HFF-Myc (cell line): ENCODE measurements around the gene DMAC1.

Experiments
- DNase-seq: peaks from one replicate; pipeline ENCODE4 v3.0.0-alpha.2; 2011; ENCODE audit warnings: low read depth; ENCODE audit errors: extremely low read depth
- H3K4me3 ChIP-seq: replicated peaks from 2 replicates; pipeline ENCODE4 v1.5.1; 2011; ENCODE audit warnings: low read depth, mild to moderate bottlenecking, control low read depth, low read length
- TF ChIP-seq, protein P1 (sequence below): IDR thresholded peaks from 2 replicates; pipeline ENCODE4 v1.5.1; 2012; ENCODE audit warnings: mild to moderate bottlenecking, low read depth, low read length, control low read depth; ENCODE audit errors: missing control alignments

DMAC1 gene, protein sequence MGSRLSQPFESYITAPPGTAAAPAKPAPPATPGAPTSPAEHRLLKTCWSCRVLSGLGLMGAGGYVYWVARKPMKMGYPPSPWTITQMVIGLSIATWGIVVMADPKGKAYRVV

DNA sequence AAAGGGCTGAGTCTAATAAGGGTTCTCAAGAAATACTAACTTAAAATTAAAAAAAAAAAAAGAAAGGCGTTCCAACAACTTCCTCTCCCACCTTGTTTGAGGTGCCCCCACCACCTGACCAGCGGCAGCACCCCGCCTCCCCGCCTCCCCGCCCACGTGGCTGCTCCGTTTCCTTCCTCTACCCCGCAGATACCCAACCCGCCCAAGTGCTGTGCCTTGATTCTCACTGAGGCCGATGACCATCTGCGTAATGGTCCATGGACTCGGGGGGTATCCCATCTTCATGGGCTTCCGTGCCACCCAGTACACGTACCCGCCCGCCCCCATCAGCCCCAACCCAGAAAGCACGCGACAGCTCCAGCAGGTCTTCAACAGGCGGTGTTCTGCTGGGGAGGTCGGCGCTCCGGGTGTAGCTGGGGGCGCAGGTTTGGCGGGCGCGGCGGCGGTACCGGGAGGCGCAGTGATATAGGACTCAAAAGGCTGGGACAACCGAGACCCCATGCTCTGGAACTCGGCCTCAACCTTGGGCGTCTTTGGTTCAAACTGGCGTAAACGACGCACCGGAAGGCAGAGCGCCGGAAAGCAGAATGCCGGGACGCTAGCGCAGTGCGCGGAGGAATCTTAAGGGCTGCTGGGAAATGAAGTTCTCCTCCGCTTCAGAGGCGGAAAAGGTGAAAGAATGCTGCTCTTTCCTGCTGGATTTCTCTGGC lies at the start of gene DMAC1:
Gene DMAC1, minus strand, starts transcription at position 545 of the 710 bp plus-strand sequence. Its CDS starts 44 bp downstream, at position 501.
- TF ChIP-seq, protein P1, sequence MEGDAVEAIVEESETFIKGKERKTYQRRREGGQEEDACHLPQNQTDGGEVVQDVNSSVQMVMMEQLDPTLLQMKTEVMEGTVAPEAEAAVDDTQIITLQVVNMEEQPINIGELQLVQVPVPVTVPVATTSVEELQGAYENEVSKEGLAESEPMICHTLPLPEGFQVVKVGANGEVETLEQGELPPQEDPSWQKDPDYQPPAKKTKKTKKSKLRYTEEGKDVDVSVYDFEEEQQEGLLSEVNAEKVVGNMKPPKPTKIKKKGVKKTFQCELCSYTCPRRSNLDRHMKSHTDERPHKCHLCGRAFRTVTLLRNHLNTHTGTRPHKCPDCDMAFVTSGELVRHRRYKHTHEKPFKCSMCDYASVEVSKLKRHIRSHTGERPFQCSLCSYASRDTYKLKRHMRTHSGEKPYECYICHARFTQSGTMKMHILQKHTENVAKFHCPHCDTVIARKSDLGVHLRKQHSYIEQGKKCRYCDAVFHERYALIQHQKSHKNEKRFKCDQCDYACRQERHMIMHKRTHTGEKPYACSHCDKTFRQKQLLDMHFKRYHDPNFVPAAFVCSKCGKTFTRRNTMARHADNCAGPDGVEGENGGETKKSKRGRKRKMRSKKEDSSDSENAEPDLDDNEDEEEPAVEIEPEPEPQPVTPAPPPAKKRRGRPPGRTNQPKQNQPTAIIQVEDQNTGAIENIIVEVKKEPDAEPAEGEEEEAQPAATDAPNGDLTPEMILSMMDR = no peak
- peak within 1 kb of the TSS; percentile 67 for H3K4me3 ChIP-seq
- peak; percentile 67 for DNase-seq

GRCh38 chr9:7849362-7849761 lies 49.8 kb upstream of the DMAC1 start:
- H3K4me3 ChIP-seq = no peak overlapping the region
- DNase-seq = no peak
- TF ChIP-seq, protein P1 = no peak

DNA sequence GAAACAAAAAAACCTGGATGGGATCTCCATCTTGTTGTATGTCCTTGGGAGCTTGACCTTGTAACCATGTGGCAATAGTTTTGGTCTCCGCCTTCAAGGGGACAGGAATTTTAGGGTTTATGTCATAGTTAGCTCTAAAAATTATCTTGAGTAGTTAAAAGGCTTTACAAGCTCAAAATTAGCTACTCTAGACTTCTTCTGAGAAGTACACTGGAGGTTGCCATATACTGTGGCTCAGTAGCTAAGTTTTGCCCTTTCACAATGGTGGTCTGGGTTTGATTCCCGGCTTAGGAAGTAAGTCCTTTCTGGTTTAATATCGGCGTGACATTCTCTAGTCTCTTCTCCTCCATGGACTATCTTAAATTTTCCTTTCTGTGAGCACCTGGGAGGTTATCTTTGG lies 48.9 kb upstream of the DMAC1 start:
- TF ChIP-seq, protein P1 = no peak
- no peak overlapping the region for H3K4me3 ChIP-seq
- DNase-seq = no peak

DNA sequence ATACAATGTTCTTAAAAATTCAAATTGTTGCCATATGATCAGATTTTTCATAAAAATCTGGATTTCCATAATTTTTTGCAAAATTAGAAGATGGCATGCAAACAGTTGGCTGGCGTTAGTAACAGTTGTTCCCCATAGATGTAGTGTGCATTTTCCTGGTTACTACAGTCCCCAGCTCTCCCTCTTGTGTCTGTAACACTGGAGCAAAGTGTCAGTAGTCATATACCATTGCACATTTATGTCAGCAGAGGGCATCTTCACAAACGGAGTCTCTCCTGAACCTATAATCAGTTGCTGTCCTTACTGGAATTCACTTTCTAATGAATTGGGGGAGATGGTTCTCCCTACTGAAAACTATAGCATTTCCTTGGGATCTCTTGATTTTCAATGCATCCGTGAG lies 44.7 kb upstream of the DMAC1 start:
- H3K4me3 ChIP-seq = no peak overlapping the region
- no peak for DNase-seq
- TF ChIP-seq, protein P1 = peak; percentile 18

- DNase-seq = no peak
- no peak overlapping the region for H3K4me3 ChIP-seq
- TF ChIP-seq, protein P1 = no peak
These were observed 42.3 kb upstream of the DMAC1 start for GRCh38 chr9:7841831-7842230.

GRCh38 chr9:7834531-7834930 lies 35.0 kb upstream of the DMAC1 start:
- no peak for DNase-seq
- TF ChIP-seq, protein P1 = no peak
- H3K4me3 ChIP-seq = no peak overlapping the region

- no peak overlapping the region for H3K4me3 ChIP-seq
- DNase-seq = no peak
- TF ChIP-seq, protein P1 = no peak
These were observed 28.8 kb upstream of the DMAC1 start for GRCh38 chr9:7828334-7828733.
